ENCODE data around the gene UTS2R.

GRCh38 chr17:82344175-82344907 lies 27.2 kb upstream of the UTS2R start:
- TF ChIP-seq CTCF (IDR thresholded peaks at IDR 0.05; ENCODE audit: borderline replicate concordance, extremely low read depth, low read length, poor library complexity, severe bottlenecking) (no peak), EZH2 (IDR thresholded peaks at IDR 0.05; ENCODE audit: borderline replicate concordance, low read depth, low read length, severe bottlenecking) (no peak)

All from DND-41 (cell line).